ENCODE results near the gene AMIGO2. TPM values are rescaled to one million over a fixed set of nuclear protein-coding genes. Genes with fewer than 3 reads are reported as not detected.
"Not testable (repeated sequence)": the region's sequence is repeated elsewhere in the genome, so short reads cannot be mapped to it uniquely, and the experiment has no call there.

Gene AMIGO2
- total and polyA plus RNA-seq, 2 donors (not counting 1 experiment from before 2014, with no cell fraction given) = 6.9 to 12.4 TPM

GRCh38 chr12:47054659-47055058, 25.1 kb downstream of the AMIGO2 start:
- H3K36me3 ChIP-seq (ENCODE audit: control insufficient read depth, insufficient read depth, low read length) = no peaks in the 10 kb centered on the region
- no peak overlapping the region for H2AFZ ChIP-seq (ENCODE audit: low read length)
- H3K79me2 ChIP-seq (ENCODE audit: control insufficient read depth, insufficient read depth, low read length) = no peaks in the 10 kb centered on the region
- H3K27ac ChIP-seq (ENCODE audit: insufficient read depth, low read length) = no peak overlapping the region
- no peak overlapping the region for H3K4me2 ChIP-seq (ENCODE audit: extremely low read depth, insufficient read depth, low read length)
- no peaks in the 10 kb centered on the region for H4K20me1 ChIP-seq (ENCODE audit: control insufficient read depth, extremely low read depth, insufficient read depth, low read length)
- no peak overlapping the region for H3K4me3 ChIP-seq (replicated peaks in 1 of 4; ENCODE audit: control extremely low read depth in 1 of 4, insufficient read depth in 1 of 4, low read depth in 3 of 4, low read length in 4 of 4)
- no peak for DNase-seq (ENCODE audit: low read depth in 2 of 2)
- H3K27me3 ChIP-seq (ENCODE audit: control insufficient read depth, insufficient read depth, low read length) = peaks cover 7% of the 10 kb centered on the region
- TF ChIP-seq CTCF (conservative IDR thresholded peaks at IDR 0.05 in 1 of 2, IDR thresholded peaks at IDR 0.05 in 1 of 2; ENCODE audit: low read depth in 1 of 2, low read length in 2 of 2) = no peak
- no peak for TF ChIP-seq EZH2 (IDR thresholded peaks at IDR 0.05; ENCODE audit: low read length, missing control alignments)
- H3K9me3 ChIP-seq (ENCODE audit: control insufficient read depth, insufficient read depth, low read depth, low read length) = no peaks in the 10 kb centered on the region
- no peak overlapping the region for H3K9ac ChIP-seq (ENCODE audit: insufficient read depth, low read length)
- no peaks in the 10 kb centered on the region for H3K4me1 ChIP-seq (ENCODE audit: control insufficient read depth, extremely low read depth, insufficient read depth, low read length)

- H3K36me3 ChIP-seq (ENCODE audit: control insufficient read depth, insufficient read depth, low read length) = no peaks in the 10 kb centered on the region
Measured at GRCh38 chr12:47053961-47054360, 25.8 kb downstream of the AMIGO2 start.

DNA sequence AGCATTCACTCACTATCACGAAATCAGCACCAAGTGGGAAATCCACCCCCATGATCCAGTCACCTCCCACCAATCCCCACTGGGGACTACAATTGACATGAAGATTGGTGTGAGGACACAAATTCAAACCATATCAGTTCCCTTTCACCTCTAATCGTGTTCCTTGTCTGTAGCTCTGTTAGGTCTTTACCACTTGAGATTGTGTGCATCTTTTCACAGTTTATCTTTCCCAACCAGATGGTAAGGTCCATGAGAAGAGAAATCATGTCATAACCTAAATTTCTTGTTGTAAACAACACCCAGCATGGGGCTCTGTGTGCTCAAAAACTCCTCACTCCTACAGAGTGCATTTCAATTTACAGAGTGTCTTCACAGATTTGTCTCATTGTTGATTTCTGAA, 27.5 kb downstream of the AMIGO2 start:
- Histone ChIP-seq H3K79me2 (ENCODE audit: control insufficient read depth, insufficient read depth, low read length) (no peaks in the 10 kb centered on the region), H3K36me3 (ENCODE audit: control insufficient read depth, insufficient read depth, low read length) (no peaks in the 10 kb centered on the region)
- no peak for DNase-seq (ENCODE audit: low read depth in 2 of 2)

More at GRCh38 chr12:47053961-47054360, 25.8 kb downstream of the AMIGO2 start:
- Histone ChIP-seq H3K27ac (ENCODE audit: insufficient read depth, low read length) (no peak overlapping the region), H2AFZ (ENCODE audit: low read length) (no peak overlapping the region), H3K4me3 (replicated peaks in 1 of 4; ENCODE audit: control extremely low read depth in 1 of 4, insufficient read depth in 1 of 4, low read depth in 3 of 4, low read length in 4 of 4) (no peak overlapping the region), H3K4me2 (ENCODE audit: extremely low read depth, insufficient read depth, low read length) (no peak overlapping the region), H3K79me2 (ENCODE audit: control insufficient read depth, insufficient read depth, low read length) (no peaks in the 10 kb centered on the region), H3K9ac (ENCODE audit: insufficient read depth, low read length) (no peak overlapping the region), H3K4me1 (ENCODE audit: control insufficient read depth, extremely low read depth, insufficient read depth, low read length) (no peaks in the 10 kb centered on the region), H4K20me1 (ENCODE audit: control insufficient read depth, extremely low read depth, insufficient read depth, low read length) (no peaks in the 10 kb centered on the region), H3K9me3 (ENCODE audit: control insufficient read depth, insufficient read depth, low read depth, low read length) (no peaks in the 10 kb centered on the region), H3K27me3 (ENCODE audit: control insufficient read depth, insufficient read depth, low read length) (peaks cover 7% of the 10 kb centered on the region)
- DNase-seq (ENCODE audit: low read depth in 2 of 2) = no peak
- no peak for TF ChIP-seq EZH2 (IDR thresholded peaks at IDR 0.05; ENCODE audit: low read length, missing control alignments)

GRCh38 chr12:47051291-47051690, 28.5 kb downstream of the AMIGO2 start:
- H3K27me3 ChIP-seq (ENCODE audit: control insufficient read depth, insufficient read depth, low read length); H4K20me1 ChIP-seq (ENCODE audit: control insufficient read depth, extremely low read depth, insufficient read depth, low read length); H3K27ac ChIP-seq (ENCODE audit: insufficient read depth, low read length); H3K4me1 ChIP-seq (ENCODE audit: control insufficient read depth, extremely low read depth, insufficient read depth, low read length); H3K4me2 ChIP-seq (ENCODE audit: extremely low read depth, insufficient read depth, low read length); H3K9me3 ChIP-seq (ENCODE audit: control insufficient read depth, insufficient read depth, low read depth, low read length); H3K79me2 ChIP-seq (ENCODE audit: control insufficient read depth, insufficient read depth, low read length); DNase-seq (ENCODE audit: low read depth in 2 of 2); H3K9ac ChIP-seq (ENCODE audit: insufficient read depth, low read length); H2AFZ ChIP-seq (ENCODE audit: low read length); H3K4me3 ChIP-seq (replicated peaks in 1 of 4; ENCODE audit: control extremely low read depth in 1 of 4, insufficient read depth in 1 of 4, low read depth in 3 of 4, low read length in 4 of 4); H3K36me3 ChIP-seq (ENCODE audit: control insufficient read depth, insufficient read depth, low read length): not testable (repeated sequence)

More for the DNA sequence above, 27.5 kb downstream of the AMIGO2 start:
- H3K9ac ChIP-seq (ENCODE audit: insufficient read depth, low read length) = no peak overlapping the region
- peaks cover 7% of the 10 kb centered on the region for H3K27me3 ChIP-seq (ENCODE audit: control insufficient read depth, insufficient read depth, low read length)
- no peak overlapping the region for H3K4me2 ChIP-seq (ENCODE audit: extremely low read depth, insufficient read depth, low read length)
- H3K27ac ChIP-seq (ENCODE audit: insufficient read depth, low read length) = no peak overlapping the region
- no peak for TF ChIP-seq CTCF (conservative IDR thresholded peaks at IDR 0.05 in 1 of 2, IDR thresholded peaks at IDR 0.05 in 1 of 2; ENCODE audit: low read depth in 1 of 2, low read length in 2 of 2)
- TF ChIP-seq EZH2 (IDR thresholded peaks at IDR 0.05; ENCODE audit: low read length, missing control alignments) = no peak
- H3K9me3 ChIP-seq (ENCODE audit: control insufficient read depth, insufficient read depth, low read depth, low read length) = no peaks in the 10 kb centered on the region
- no peak overlapping the region for H2AFZ ChIP-seq (ENCODE audit: low read length)
- no peaks in the 10 kb centered on the region for H4K20me1 ChIP-seq (ENCODE audit: control insufficient read depth, extremely low read depth, insufficient read depth, low read length)
- no peak overlapping the region for H3K4me3 ChIP-seq (replicated peaks in 1 of 4; ENCODE audit: control extremely low read depth in 1 of 4, insufficient read depth in 1 of 4, low read depth in 3 of 4, low read length in 4 of 4)
- H3K4me1 ChIP-seq (ENCODE audit: control insufficient read depth, extremely low read depth, insufficient read depth, low read length) = no peaks in the 10 kb centered on the region

All from fibroblast of lung (primary cell).